Stomach (tissue), 9 donors: ENCODE results near the gene NAA38. TPM values are rescaled to one million over a fixed set of nuclear protein-coding genes. Genes with fewer than 3 reads are reported as not detected.

ENCODE experiments used
- DNase-seq, 2 donors: peaks; one replicate each; pipeline versions ENCODE4 v3.0.0 to v3.0.0-alpha.2; 2013 to 2019
- H3K27ac ChIP-seq, 5 donors: fragments of 200-600 bp in 4 of 5; sonication (generic) in 4 of 5; one replicate each; pipeline ENCODE4 v1.5.1; 2013 to 2019; ENCODE audit warnings: mild to moderate bottlenecking in 1 of 5, moderate library complexity in 1 of 5
- H3K27me3 ChIP-seq, 3 donors: fragments of 200-600 bp; sonication (generic); one replicate each; pipeline ENCODE4 v1.5.1; 2017 to 2019; ENCODE audit warnings: mixed run types in 1 of 3
- H3K36me3 ChIP-seq, 4 donors: fragments of 200-600 bp; sonication (generic); 1 replicate in 3 of 4; 2 replicates in 1 of 4; pipeline ENCODE4 v1.5.1; 2016 to 2019
- H3K4me1 ChIP-seq, 4 donors: fragments of 200-600 bp; sonication (generic); one replicate each; pipeline ENCODE4 v1.5.1; 2016 to 2019
- H3K4me3 ChIP-seq, 4 donors: fragments of 200-600 bp; sonication (generic) in 3 of 4; one replicate each; pipeline ENCODE4 v1.5.1; 2016 to 2019; ENCODE audit warnings: mild to moderate bottlenecking in 1 of 4
- H3K9me3 ChIP-seq, 4 donors: fragments of 200-600 bp; sonication (generic); one replicate each; pipeline ENCODE4 v1.5.1; 2016 to 2019
- EP300 ChIP-seq: sonication (generic); formaldehyde crosslinking; IDR thresholded peaks from one replicate; pipeline ENCODE4 v1.6.1; 2017; ENCODE audit warnings: antibody characterized with exemption
- POLR2A ChIP-seq, 4 donors: fragments of 450-650 bp; IDR thresholded peaks; one replicate each; pipeline ENCODE4 v1.6.1; 2016; ENCODE audit warnings: antibody characterized with exemption in 4 of 4, control low read depth in 2 of 4, mild to moderate bottlenecking in 1 of 4, moderate library complexity in 1 of 4
- POLR2AphosphoS5 ChIP-seq, 3 donors: sonication (generic); formaldehyde crosslinking; IDR thresholded peaks; one replicate each; pipeline ENCODE4 v1.6.1; 2016; ENCODE audit warnings: antibody characterized with exemption in 3 of 3
- WGBS, 5 donors: extraction: QIAGEN DNeasy Blood & Tissue Kit in 3 of 5; methylation state at CpG; one replicate each; pipeline versions ENCODE4 v1.1.5 to v1.1.7; 2013 to 2018; 5-methylcytosine and 5-hydroxymethylcytosine counted together
- intact Hi-C: fragments of 100-400 bp; cut with DNase I; formaldehyde crosslinking; loops from one replicate; pipeline ENCODE4 v1.15.1; 2023; ENCODE audit warnings: low total_unique reads
- polyA plus RNA-seq, 3 donors: library from polyadenylated mRNA; stranded (reverse); fragments of 200-250 nt; gene quantifications; one replicate each; pipeline ENCODE4 v1.2.3, GENCODE V29; 2013
- total RNA-seq, 5 donors: library from RNA; depleted of rRNA; stranded (reverse); fragments of >200 nt; gene quantifications; one replicate each; pipeline versions ENCODE4 v1.1.0 to v1.2.3, GENCODE V29; 2014 to 2016
- TF ChIP-seq, protein P1 (sequence below), 7 experiments: fragments of 450-650 bp in 4 of 7; fragments of 200-600 bp in 3 of 7; sonication (generic) in 3 of 7; IDR thresholded peaks; one replicate each; pipeline ENCODE4 v1.5.1; 2016 to 2019; ENCODE audit warnings: antibody characterized with exemption in 7 of 7, control low read depth in 2 of 7, mild to moderate bottlenecking in 1 of 7
- donor health status: healthy with polysubstance abuse.
- donor health status: Bipolar disorder and iron deficiency.
- donor health status: healthy.

Gene NAA38
- total and polyA plus RNA-seq, 8 donors = 42.0 to 281 (median 126) TPM

DNA sequence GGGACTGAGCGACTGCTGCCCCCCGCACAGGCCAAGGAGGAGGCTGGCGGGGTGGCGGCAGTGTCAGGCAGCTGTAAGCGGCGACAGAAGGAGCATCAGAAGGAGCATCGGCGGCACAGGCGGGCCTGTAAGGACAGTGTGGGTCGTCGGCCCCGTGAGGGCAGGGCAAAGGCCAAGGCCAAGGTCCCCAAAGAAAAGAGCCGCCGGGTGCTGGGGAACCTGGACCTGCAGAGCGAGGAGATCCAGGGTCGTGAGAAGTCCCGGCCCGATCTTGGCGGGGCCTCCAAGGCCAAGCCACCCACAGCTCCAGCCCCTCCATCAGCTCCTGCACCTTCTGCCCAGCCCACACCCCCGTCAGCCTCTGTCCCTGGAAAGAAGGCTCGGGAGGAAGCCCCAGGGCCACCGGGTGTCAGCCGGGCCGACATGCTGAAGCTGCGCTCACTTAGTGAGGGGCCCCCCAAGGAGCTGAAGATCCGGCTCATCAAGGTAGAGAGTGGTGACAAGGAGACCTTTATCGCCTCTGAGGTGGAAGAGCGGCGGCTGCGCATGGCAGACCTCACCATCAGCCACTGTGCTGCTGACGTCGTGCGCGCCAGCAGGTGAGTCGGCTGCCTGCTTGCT is 8.1 kb downstream of the NAA38 start:
- Histone ChIP-seq H3K27ac (peak overlapping the region in 1 of 5 donors; percentile 27), H3K27me3 (no peaks in the 10 kb centered on the region), H3K9me3 (no peaks in the 10 kb centered on the region), H3K4me1 (peaks cover 22 to 53% (median 34%) of the 10 kb centered on the region in 4 donors), H3K36me3 (peaks cover 80 to 91% (median 87%) of the 10 kb centered on the region in 4 donors), H3K4me3 (peak overlapping the region in 1 of 4 donors; percentile 2)
- intact Hi-C loops = no loop called here
- WGBS, 5 donors = 81 to 91% (median 88%) methylated on average over 24 to 35 of the region's 35 CpGs
- DNase-seq = peak in 1 of 2 donors; percentile 9
- TF ChIP-seq POLR2A (IDR thresholded peaks at IDR 0.05) (no peak), POLR2AphosphoS5 (IDR thresholded peaks at IDR 0.05) (no peak), EP300 (no peak)
- TF ChIP-seq, protein P1, sequence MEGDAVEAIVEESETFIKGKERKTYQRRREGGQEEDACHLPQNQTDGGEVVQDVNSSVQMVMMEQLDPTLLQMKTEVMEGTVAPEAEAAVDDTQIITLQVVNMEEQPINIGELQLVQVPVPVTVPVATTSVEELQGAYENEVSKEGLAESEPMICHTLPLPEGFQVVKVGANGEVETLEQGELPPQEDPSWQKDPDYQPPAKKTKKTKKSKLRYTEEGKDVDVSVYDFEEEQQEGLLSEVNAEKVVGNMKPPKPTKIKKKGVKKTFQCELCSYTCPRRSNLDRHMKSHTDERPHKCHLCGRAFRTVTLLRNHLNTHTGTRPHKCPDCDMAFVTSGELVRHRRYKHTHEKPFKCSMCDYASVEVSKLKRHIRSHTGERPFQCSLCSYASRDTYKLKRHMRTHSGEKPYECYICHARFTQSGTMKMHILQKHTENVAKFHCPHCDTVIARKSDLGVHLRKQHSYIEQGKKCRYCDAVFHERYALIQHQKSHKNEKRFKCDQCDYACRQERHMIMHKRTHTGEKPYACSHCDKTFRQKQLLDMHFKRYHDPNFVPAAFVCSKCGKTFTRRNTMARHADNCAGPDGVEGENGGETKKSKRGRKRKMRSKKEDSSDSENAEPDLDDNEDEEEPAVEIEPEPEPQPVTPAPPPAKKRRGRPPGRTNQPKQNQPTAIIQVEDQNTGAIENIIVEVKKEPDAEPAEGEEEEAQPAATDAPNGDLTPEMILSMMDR (IDR thresholded peaks at IDR 0.05) = no peak

DNA sequence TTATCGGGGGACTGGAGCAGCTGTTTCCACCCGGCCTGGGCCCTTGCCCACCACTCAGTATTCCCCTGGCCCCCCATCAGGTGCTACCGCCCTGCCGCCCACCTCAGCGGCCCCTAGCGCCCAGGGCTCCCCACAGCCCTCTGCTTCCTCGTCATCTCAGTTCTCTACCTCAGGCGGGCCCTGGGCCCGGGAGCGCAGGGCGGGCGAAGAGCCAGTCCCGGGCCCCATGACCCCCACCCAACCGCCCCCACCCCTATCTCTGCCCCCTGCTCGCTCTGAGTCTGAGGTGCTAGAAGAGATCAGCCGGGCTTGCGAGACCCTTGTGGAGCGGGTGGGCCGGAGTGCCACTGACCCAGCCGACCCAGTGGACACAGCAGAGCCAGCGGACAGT is 8.6 kb downstream of the NAA38 start:
- intact Hi-C loops = no loop called here
- Histone ChIP-seq H3K36me3 (peaks cover 76 to 86% (median 84%) of the 10 kb centered on the region in 4 donors), H3K9me3 (no peaks in the 10 kb centered on the region), H3K4me1 (peaks cover 22 to 49% (median 36%) of the 10 kb centered on the region in 4 donors), H3K27ac (peak overlapping the region in 1 of 5 donors; percentile 27), H3K4me3 (peak overlapping the region in 1 of 4 donors; percentile 2), H3K27me3 (no peaks in the 10 kb centered on the region)
- TF ChIP-seq POLR2A (IDR thresholded peaks at IDR 0.05) = no peak
- TF ChIP-seq POLR2AphosphoS5 (IDR thresholded peaks at IDR 0.05) = no peak
- TF ChIP-seq, protein P1 (IDR thresholded peaks at IDR 0.05) = no peak
- TF ChIP-seq EP300 = no peak
- peak in 1 of 2 donors; percentile 5 for DNase-seq
- WGBS, 5 donors = 92 to 96% (median 93%) methylated on average over 18 to 21 of the region's 21 CpGs

DNA sequence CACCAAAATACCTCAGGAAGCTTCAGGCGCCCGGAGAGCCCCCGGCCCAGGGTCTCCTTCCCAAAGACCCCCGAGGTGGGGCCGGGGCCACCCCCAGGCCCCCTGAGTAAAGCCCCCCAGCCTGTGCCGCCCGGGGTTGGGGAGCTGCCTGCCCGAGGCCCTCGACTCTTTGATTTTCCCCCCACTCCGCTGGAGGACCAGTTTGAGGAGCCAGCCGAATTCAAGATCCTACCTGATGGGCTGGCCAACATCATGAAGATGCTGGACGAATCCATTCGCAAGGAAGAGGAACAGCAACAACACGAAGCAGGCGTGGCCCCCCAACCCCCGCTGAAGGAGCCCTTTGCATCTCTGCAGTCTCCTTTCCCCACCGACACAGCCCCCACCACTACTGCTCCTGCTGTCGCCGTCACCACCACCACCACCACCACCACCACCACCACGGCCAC is 9.2 kb downstream of the NAA38 start:
- Histone ChIP-seq H3K4me3 (no peak overlapping the region), H3K27ac (no peak overlapping the region), H3K4me1 (peaks cover 22 to 49% (median 38%) of the 10 kb centered on the region in 4 donors), H3K27me3 (no peaks in the 10 kb centered on the region), H3K9me3 (no peaks in the 10 kb centered on the region), H3K36me3 (peaks cover 70 to 80% (median 78%) of the 10 kb centered on the region in 4 donors)
- 79 to 88% (median 85%) methylated on average over 14 to 20 of the region's 20 CpGs for WGBS, 5 donors
- no peak for TF ChIP-seq EP300
- DNase-seq = peak in 1 of 2 donors; percentile 3
- intact Hi-C loops = no loop called here

DNA sequence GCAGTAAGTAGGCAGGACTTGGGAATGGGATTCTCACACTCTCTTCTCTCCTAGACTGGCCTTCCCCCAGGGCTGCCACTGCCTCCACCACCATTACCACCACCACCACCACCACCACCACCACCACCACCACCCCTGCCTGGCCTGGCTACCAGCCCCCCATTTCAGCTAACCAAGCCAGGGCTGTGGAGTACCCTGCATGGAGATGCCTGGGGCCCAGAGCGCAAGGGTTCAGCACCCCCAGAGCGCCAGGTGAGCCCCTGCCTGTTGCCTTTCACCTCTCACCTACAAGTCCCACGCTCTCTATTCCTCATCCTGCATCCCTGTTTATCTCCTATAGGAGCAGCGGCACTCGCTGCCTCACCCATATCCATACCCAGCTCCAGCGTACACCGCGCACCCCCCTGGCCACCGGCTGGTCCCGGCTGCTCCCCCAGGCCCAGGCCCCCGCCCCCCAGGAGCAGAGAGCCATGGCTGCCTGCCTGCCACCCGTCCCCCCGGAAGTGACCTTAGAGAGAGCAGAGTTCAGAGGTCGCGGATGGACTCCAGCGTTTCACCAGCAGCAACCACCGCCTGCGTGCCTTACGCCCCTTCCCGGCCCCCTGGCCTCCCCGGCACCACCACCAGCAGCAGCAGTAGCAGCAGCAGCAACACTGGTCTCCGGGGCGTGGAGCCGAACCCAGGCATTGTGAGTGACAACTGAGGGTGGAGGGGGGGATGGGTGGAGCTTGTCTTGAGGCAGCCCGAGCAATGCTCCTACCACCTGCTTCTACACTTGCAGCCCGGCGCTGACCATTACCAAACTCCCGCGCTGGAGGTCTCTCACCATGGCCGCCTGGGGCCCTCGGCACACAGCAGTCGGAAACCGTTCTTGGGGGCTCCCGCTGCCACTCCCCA is 10.3 kb downstream of the NAA38 start:
- no peaks in the 10 kb centered on the region for H3K27me3 ChIP-seq
- H3K4me1 ChIP-seq = peaks cover 19 to 44% (median 41%) of the 10 kb centered on the region in 4 donors
- intact Hi-C loops = no loop called here
- DNase-seq = peak in 1 of 2 donors; percentile 17
- H3K9me3 ChIP-seq = no peaks in the 10 kb centered on the region
- H3K36me3 ChIP-seq = peaks cover 60 to 68% (median 66%) of the 10 kb centered on the region in 4 donors
- peak overlapping the region in 1 of 4 donors; percentile 66 for H3K4me3 ChIP-seq
- TF ChIP-seq, protein P1 (IDR thresholded peaks at IDR 0.05) = no peak
- TF ChIP-seq POLR2AphosphoS5 (IDR thresholded peaks at IDR 0.05) (no peak), POLR2A (IDR thresholded peaks at IDR 0.05) (no peak), EP300 (no peak)
- 83 to 93% (median 86%) methylated on average over 10 to 34 of the region's 34 CpGs for WGBS, 5 donors
- peak overlapping the region in 1 of 5 donors; percentile 34 for H3K27ac ChIP-seq
